ENCODE results near the gene BMI1.

The BMI1 gene

DNA sequence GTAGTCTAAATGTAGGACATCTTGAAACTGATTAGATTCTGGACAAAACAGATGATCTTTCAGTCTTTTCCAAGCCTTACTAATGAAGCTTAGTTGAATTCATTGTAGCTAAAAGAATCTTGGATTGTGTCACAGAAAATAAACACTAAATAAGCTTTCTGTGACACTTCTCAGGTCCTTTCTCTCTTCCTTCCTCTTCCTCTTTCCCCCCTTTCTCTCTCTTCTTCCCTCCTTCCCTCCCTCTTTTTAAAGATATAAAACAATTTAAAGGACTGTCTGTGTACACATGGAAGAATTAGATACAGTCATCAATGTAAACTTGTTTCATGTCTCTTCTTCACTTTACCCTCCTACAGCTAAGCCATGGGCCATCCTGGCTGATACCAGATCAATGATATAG lies 10.0 kb upstream of the BMI1 start:
- Histone ChIP-seq H3K4me3 (ENCODE audit: low read depth, low read length) (no peak overlapping the region), H3K9me3 (ENCODE audit: severe bottlenecking) (no peaks in the 10 kb centered on the region), H3K27ac (no peak overlapping the region), H3K36me3 (no peaks in the 10 kb centered on the region), H3K27me3 (ENCODE audit: insufficient read depth, low read depth, severe bottlenecking) (no peaks in the 10 kb centered on the region)
- no peak for DNase-seq
- TF ChIP-seq, protein P1, sequence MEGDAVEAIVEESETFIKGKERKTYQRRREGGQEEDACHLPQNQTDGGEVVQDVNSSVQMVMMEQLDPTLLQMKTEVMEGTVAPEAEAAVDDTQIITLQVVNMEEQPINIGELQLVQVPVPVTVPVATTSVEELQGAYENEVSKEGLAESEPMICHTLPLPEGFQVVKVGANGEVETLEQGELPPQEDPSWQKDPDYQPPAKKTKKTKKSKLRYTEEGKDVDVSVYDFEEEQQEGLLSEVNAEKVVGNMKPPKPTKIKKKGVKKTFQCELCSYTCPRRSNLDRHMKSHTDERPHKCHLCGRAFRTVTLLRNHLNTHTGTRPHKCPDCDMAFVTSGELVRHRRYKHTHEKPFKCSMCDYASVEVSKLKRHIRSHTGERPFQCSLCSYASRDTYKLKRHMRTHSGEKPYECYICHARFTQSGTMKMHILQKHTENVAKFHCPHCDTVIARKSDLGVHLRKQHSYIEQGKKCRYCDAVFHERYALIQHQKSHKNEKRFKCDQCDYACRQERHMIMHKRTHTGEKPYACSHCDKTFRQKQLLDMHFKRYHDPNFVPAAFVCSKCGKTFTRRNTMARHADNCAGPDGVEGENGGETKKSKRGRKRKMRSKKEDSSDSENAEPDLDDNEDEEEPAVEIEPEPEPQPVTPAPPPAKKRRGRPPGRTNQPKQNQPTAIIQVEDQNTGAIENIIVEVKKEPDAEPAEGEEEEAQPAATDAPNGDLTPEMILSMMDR (IDR thresholded peaks at IDR 0.05; ENCODE audit: low read depth, low read length), result no peak

DNA sequence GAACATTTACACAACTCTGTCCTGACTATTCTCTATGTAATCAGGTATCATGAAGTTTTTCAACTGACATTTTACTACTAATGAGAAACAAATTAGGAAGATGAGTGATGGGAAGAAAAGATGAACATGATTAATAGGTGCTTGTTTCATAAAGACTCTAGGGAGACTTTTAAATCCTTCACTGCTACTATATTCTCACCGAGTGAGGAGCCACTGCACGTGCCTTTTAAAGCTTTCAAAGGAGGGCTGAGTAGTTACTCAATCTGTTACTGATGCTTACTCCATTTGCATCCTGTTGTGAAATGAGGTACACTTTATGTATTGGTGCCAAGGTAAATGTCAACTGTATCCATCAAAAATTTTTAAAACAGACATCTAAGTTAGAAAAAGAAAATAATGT lies 6.0 kb upstream of the BMI1 start:
- DNase-seq, result no peak
- Histone ChIP-seq H3K27ac (no peak overlapping the region), H3K9me3 (ENCODE audit: severe bottlenecking) (no peaks in the 10 kb centered on the region), H3K4me3 (ENCODE audit: low read depth, low read length) (no peak overlapping the region), H3K36me3 (no peaks in the 10 kb centered on the region), H3K27me3 (ENCODE audit: insufficient read depth, low read depth, severe bottlenecking) (no peaks in the 10 kb centered on the region)
- TF ChIP-seq, protein P1 (IDR thresholded peaks at IDR 0.05; ENCODE audit: low read depth, low read length), result no peak

DNA sequence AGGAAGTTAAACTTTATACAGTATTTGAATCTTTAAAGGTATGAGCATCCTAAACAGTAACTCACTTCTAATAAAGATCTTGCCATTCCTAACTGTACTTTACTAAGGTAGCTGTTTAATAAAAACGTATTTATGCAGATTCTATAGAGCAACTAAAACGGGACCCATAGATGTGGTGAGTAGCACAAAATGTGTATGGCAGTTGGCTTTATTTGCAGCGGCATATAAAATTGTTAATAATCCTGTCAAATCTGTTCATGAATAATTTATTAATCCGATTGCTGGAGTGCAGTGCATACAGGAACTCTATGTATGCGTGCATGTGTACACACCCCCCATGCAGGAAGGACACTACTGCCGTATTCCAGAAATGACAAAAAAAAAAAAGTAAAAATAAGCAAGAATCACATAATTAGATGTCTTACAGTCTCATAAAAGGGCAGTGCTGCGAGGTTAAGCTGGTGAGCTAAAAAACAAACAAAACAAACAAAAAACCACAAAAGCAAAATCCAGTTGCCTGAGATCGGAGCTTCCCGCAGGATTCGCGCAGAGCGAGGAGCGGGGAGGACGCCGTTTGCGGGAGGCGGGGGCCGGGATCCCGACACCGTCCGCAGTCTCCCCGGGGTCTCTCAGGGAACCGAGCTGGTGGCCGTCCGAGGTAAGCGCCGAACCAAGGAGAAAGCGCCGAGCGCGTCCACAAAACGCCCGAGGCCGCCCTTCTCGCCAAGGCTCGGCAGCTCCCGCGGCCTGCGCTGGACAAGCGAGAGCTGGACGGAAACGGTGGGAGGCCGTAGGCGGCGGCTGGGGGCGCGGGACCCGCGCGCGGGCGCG lies 5.2 kb upstream of the BMI1 start:
- DNase-seq, result no peak
- TF ChIP-seq, protein P1 (IDR thresholded peaks at IDR 0.05; ENCODE audit: low read depth, low read length), result no peak

DNA sequence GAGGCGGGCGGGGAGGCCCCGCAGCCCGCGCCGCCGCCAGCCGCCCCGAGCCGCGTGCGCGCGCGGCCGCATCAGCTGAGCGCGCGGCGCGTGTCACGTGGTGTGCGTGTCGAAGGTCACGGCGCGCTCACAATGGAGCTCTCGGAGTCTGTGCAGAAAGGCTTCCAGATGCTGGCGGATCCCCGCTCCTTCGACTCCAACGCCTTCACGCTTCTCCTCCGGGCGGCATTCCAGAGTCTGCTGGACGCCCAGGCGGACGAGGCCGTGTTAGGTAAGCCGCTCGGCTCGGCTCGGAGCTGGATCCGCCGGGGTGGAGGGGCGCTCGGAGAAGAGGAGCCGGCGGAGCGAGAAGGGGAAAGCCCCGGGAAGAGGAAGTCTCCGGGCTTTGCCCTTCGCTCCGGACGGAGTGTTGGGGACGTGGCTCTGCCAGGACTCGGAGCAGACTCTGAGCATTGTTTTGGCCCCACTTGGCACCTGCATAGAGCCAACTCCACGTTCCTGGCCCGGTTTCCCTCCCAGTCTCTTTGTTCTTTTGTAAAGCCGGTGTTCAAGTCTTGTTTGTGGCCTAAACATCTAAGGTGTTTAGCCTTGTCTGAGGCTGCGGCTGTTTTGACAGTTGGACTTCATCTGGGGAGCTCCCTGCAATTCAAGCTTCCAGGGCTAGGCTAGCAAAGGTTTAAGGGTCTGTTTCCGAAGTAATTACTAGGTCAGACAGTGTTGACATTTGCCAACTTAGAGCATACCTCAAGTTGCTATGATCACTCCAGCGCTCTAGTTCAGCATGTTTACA lies 4.4 kb upstream of the BMI1 start, which contains the start of gene COMMD3:
COMMD3 (plus strand) TSS at position 103 of the 790 bp plus-strand sequence; CDS start at position 133, 30 bp downstream.
- Histone ChIP-seq H3K36me3 (no peaks in the 10 kb centered on the region), H3K9me3 (ENCODE audit: severe bottlenecking) (no peaks in the 10 kb centered on the region), H3K4me3 (ENCODE audit: low read depth, low read length) (peak within 1 kb of the TSS; percentile 92), H3K27ac (peak within 1 kb of the TSS; percentile 96), H3K27me3 (ENCODE audit: insufficient read depth, low read depth, severe bottlenecking) (no peaks in the 10 kb centered on the region)
- TF ChIP-seq, protein P1 (IDR thresholded peaks at IDR 0.05; ENCODE audit: low read depth, low read length), result no peak
- DNase-seq, result peak; percentile 75

More for the DNA sequence above, 5.2 kb upstream of the BMI1 start:
- Histone ChIP-seq H3K9me3 (ENCODE audit: severe bottlenecking) (no peaks in the 10 kb centered on the region), H3K27ac (peak overlapping the region; percentile 96), H3K4me3 (ENCODE audit: low read depth, low read length) (peak overlapping the region; percentile 92), H3K36me3 (no peaks in the 10 kb centered on the region), H3K27me3 (ENCODE audit: insufficient read depth, low read depth, severe bottlenecking) (no peaks in the 10 kb centered on the region)

DNA sequence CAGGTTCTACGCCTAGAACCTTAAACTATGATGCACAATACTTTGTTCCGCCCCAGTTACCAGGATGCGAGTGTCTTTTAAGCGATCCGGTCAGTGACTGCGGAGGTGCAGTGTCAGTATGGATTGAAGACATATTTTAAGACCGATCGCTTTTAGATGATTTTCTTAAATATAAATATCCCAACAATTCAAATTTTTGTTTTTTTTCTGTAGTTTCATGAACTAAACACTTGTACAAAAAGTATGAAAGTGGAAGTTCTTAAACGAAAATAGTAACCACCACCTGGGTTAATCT lies 3.9 kb upstream of the BMI1 start:
- no peak for DNase-seq
- H3K4me3 ChIP-seq (ENCODE audit: low read depth, low read length), result peak overlapping the region; percentile 92
- no peaks in the 10 kb centered on the region for H3K27me3 ChIP-seq (ENCODE audit: insufficient read depth, low read depth, severe bottlenecking)

More for the DNA sequence above, 3.9 kb upstream of the BMI1 start:
- no peaks in the 10 kb centered on the region for H3K9me3 ChIP-seq (ENCODE audit: severe bottlenecking)
- H3K27ac ChIP-seq, result peak overlapping the region; percentile 96
- TF ChIP-seq, protein P1 (IDR thresholded peaks at IDR 0.05; ENCODE audit: low read depth, low read length), result no peak
- H3K36me3 ChIP-seq, result no peaks in the 10 kb centered on the region

All from WERI-Rb-1 (cell line).